Uterus (tissue), 4 donors: ENCODE measurements around the gene CDYL2. TPM values are rescaled to one million over a fixed set of nuclear protein-coding genes. Genes with fewer than 3 reads are reported as not detected.
"Not testable (repeated sequence)": the region's sequence is repeated elsewhere in the genome, so short reads cannot be mapped to it uniquely, and the experiment has no call there.

ENCODE experiments used
- DNase-seq, 2 donors: peaks; one replicate each; pipeline ENCODE4 v3.0.0-alpha.2; 2019 to 2020
- H3K27ac ChIP-seq, 2 donors: fragments of 200-600 bp; sonication (generic); 1 replicate in 1 of 2; 2 replicates in 1 of 2; pipeline ENCODE4 v1.5.1; 2016 to 2018
- H3K27me3 ChIP-seq, 2 donors: fragments of 200-600 bp; sonication (generic); one replicate each; pipeline ENCODE4 v1.5.1; 2018 to 2019; ENCODE audit warnings: control low read depth in 1 of 2
- H3K36me3 ChIP-seq, 2 donors: fragments of 200-600 bp; sonication (generic); one replicate each; pipeline ENCODE4 v1.5.1; 2019; ENCODE audit warnings: control low read depth in 1 of 2
- H3K4me1 ChIP-seq, 2 donors: fragments of 200-600 bp; sonication (generic); one replicate each; pipeline ENCODE4 v1.5.1; 2018 to 2019; ENCODE audit warnings: control low read depth in 1 of 2
- H3K4me3 ChIP-seq, 2 donors: fragments of 200-600 bp; sonication (generic); 1 replicate in 1 of 2; 2 replicates in 1 of 2; pipeline ENCODE4 v1.5.1; 2018 to 2019; ENCODE audit warnings: mild to moderate bottlenecking in 1 of 2
- H3K9me3 ChIP-seq, 2 donors: fragments of 200-600 bp; sonication (generic); one replicate each; pipeline ENCODE4 v1.5.1; 2019; ENCODE audit warnings: control low read depth in 1 of 2
- CTCF ChIP-seq, 4 experiments: fragments of 200-600 bp in 2 of 4; fragments of 450-650 bp in 2 of 4; sonication (generic) in 2 of 4; IDR thresholded peaks; one replicate each; pipeline ENCODE4 v1.5.1; 2016 to 2019; ENCODE audit warnings: antibody characterized with exemption in 4 of 4, mild to moderate bottlenecking in 2 of 4, moderate library complexity in 1 of 4
- POLR2A ChIP-seq, 2 donors: fragments of 450-650 bp; IDR thresholded peaks; one replicate each; pipeline ENCODE4 v1.6.1; 2016; ENCODE audit warnings: antibody characterized with exemption in 2 of 2, mild to moderate bottlenecking in 1 of 2, moderate library complexity in 1 of 2
- intact Hi-C: fragments of 100-400 bp; cut with DNase I; formaldehyde crosslinking; loops from one replicate; pipeline ENCODE4 v1.15.1; 2023; ENCODE audit warnings: low total_unique reads
- total RNA-seq, 4 donors: library from RNA; depleted of rRNA in 3 of 4; stranded (reverse); fragments of >200 nt in 3 of 4; gene quantifications; one replicate each; pipeline versions ENCODE4 v1.1.0 to v1.2.4, GENCODE V29; 2014 to 2023
- donor health status: DM: yes; HTN: yes; CAD: no.

CDYL2 gene
- total RNA-seq, 4 donors from 2014 or later = 2.3 to 9.1 (median 5.1) TPM

GRCh38 chr16:80791411-80791810 lies 13.0 kb downstream of the CDYL2 start:
- no peak overlapping the region for H3K27ac ChIP-seq
- no peak overlapping the region for H3K4me3 ChIP-seq
- DNase-seq = no peak
- no peaks in the 10 kb centered on the region for H3K9me3 ChIP-seq
- no peaks in the 10 kb centered on the region for H3K27me3 ChIP-seq
- no peak for TF ChIP-seq POLR2A (IDR thresholded peaks at IDR 0.05)
- TF ChIP-seq CTCF (IDR thresholded peaks at IDR 0.05) = no peak
- no peaks in the 10 kb centered on the region for H3K4me1 ChIP-seq
- intact Hi-C loops = no loop called here
- H3K36me3 ChIP-seq = no peaks in the 10 kb centered on the region

GRCh38 chr16:80790751-80791150 lies 13.6 kb downstream of the CDYL2 start:
- intact Hi-C loops = no loop called here
- H3K36me3 ChIP-seq = no peaks in the 10 kb centered on the region
- no peak for DNase-seq
- no peak for TF ChIP-seq POLR2A (IDR thresholded peaks at IDR 0.05)
- no peak for TF ChIP-seq CTCF (IDR thresholded peaks at IDR 0.05)
- H3K27me3 ChIP-seq = no peaks in the 10 kb centered on the region
- no peak overlapping the region for H3K27ac ChIP-seq
- no peaks in the 10 kb centered on the region for H3K4me1 ChIP-seq
- no peaks in the 10 kb centered on the region for H3K9me3 ChIP-seq
- no peak overlapping the region for H3K4me3 ChIP-seq

- intact Hi-C loops = no loop called here
- Histone ChIP-seq H3K4me1 (no peaks in the 10 kb centered on the region), H3K4me3 (no peak overlapping the region), H3K27me3 (no peaks in the 10 kb centered on the region), H3K36me3 (no peaks in the 10 kb centered on the region), H3K27ac (no peak overlapping the region), H3K9me3 (peaks cover 0 to 6% of the 10 kb centered on the region in 2 donors)
- no peak for DNase-seq
- TF ChIP-seq POLR2A (IDR thresholded peaks at IDR 0.05) = no peak
- no peak for TF ChIP-seq CTCF (IDR thresholded peaks at IDR 0.05)
These were observed 16.4 kb downstream of the CDYL2 start for GRCh38 chr16:80788027-80788426.

GRCh38 chr16:80786561-80786960 lies 17.8 kb downstream of the CDYL2 start:
- H3K36me3 ChIP-seq, H3K9me3 ChIP-seq, H3K4me3 ChIP-seq, H3K27me3 ChIP-seq, intact Hi-C loops, H3K4me1 ChIP-seq, DNase-seq, H3K27ac ChIP-seq: not testable (repeated sequence)

GRCh38 chr16:80784951-80785350 lies 19.4 kb downstream of the CDYL2 start:
- peaks cover 0 to 6% of the 10 kb centered on the region in 2 donors for H3K9me3 ChIP-seq

More at GRCh38 chr16:80784951-80785350, 19.4 kb downstream of the CDYL2 start:
- Histone ChIP-seq H3K36me3 (no peaks in the 10 kb centered on the region), H3K4me3 (no peak overlapping the region), H3K4me1 (no peaks in the 10 kb centered on the region), H3K27ac (no peak overlapping the region), H3K27me3 (no peaks in the 10 kb centered on the region)
- TF ChIP-seq CTCF (IDR thresholded peaks at IDR 0.05) (no peak), POLR2A (IDR thresholded peaks at IDR 0.05) (no peak)
- no peak for DNase-seq
- intact Hi-C loops = no loop called here
